Neural progenitor cell (in vitro differentiated cells): Measurements from ENCODE around the gene EDIL3. TPM values are rescaled to one million over a fixed set of nuclear protein-coding genes. Genes with fewer than 3 reads are reported as not detected.

Source experiments
- DNase-seq: peaks from one replicate; pipeline ENCODE4 v3.0.0-alpha.2; 2016; ENCODE audit warnings: low spot score
- H2AFZ ChIP-seq: fragments of 200-600 bp; sonication (generic); replicated peaks from 2 replicates; pipeline ENCODE4 v1.6.1; 2016; ENCODE audit warnings: antibody characterized with exemption
- H3F3A ChIP-seq: fragments of 200-600 bp; sonication (generic); 2 replicates; pipeline ENCODE4 v1.6.1; 2016; ENCODE audit warnings: antibody characterized with exemption, low read depth
- H3K27ac ChIP-seq: fragments of 200-600 bp; sonication (generic); 2 replicates; pipeline ENCODE4 v1.5.1; 2016; ENCODE audit warnings: mild to moderate bottlenecking
- H3K27me3 ChIP-seq: fragments of 200-600 bp; sonication (generic); 2 replicates; pipeline ENCODE4 v1.6.1; 2016; ENCODE audit warnings: mild to moderate bottlenecking, moderate library complexity
- H3K36me3 ChIP-seq: fragments of 200-600 bp; sonication (generic); 2 replicates; pipeline ENCODE4 v1.5.1; 2016
- H3K4me1 ChIP-seq: fragments of 200-600 bp; sonication (generic); 2 replicates; pipeline ENCODE4 v1.6.1; 2016; ENCODE audit warnings: mixed run types
- H3K4me2 ChIP-seq: fragments of 200-600 bp; sonication (generic); 2 replicates; pipeline ENCODE4 v1.6.1; 2016
- H3K4me3 ChIP-seq: fragments of 200-600 bp; sonication (generic); 2 replicates; pipeline ENCODE4 v1.5.1; 2016
- H3K79me2 ChIP-seq: fragments of 200-600 bp; sonication (generic); 2 replicates; pipeline ENCODE4 v1.6.1; 2016; ENCODE audit warnings: low read depth
- H3K9ac ChIP-seq: fragments of 200-600 bp; sonication (generic); 2 replicates; pipeline ENCODE4 v1.6.1; 2016
- H3K9me3 ChIP-seq: fragments of 200-600 bp; sonication (generic); 2 replicates; pipeline ENCODE4 v1.5.1; 2016; ENCODE audit warnings: low read depth
- H4K20me1 ChIP-seq: fragments of 200-600 bp; sonication (generic); 2 replicates; pipeline ENCODE4 v1.6.1; 2016; ENCODE audit warnings: low read depth
- H3K27ac Mint-ChIP-seq: 3 replicates; pipeline ENCODE4 v1.8.0; 2021; ENCODE audit warnings: mixed read lengths
- H3K27me3 Mint-ChIP-seq: 2 replicates; pipeline ENCODE4 v1.8.0; 2022; ENCODE audit warnings: low read depth, mild to moderate bottlenecking, inconsistent platforms, moderate library complexity, mixed read lengths; ENCODE audit not compliant: insufficient read depth
- H3K36me3 Mint-ChIP-seq: 3 replicates; pipeline ENCODE4 v1.8.0; 2021; ENCODE audit warnings: mixed read lengths
- H3K4me1 Mint-ChIP-seq: 3 replicates; pipeline ENCODE4 v1.8.0; 2021; ENCODE audit warnings: mixed read lengths
- H3K4me3 Mint-ChIP-seq: 3 replicates; pipeline ENCODE4 v1.8.0; 2021; ENCODE audit warnings: mild to moderate bottlenecking, moderate library complexity, mixed read lengths
- H3K9me3 Mint-ChIP-seq: 3 replicates; pipeline ENCODE4 v1.8.0; 2020; ENCODE audit warnings: mixed read lengths
- EZH2 ChIP-seq: fragments of 200-600 bp; sonication (generic); IDR thresholded peaks from 2 replicates; pipeline ENCODE4 v1.6.1; 2017; ENCODE audit warnings: antibody characterized with exemption, mild to moderate bottlenecking, moderate library complexity
- EZH2phosphoT487 ChIP-seq: fragments of 200-600 bp; sonication (generic); IDR thresholded peaks from 2 replicates; pipeline ENCODE4 v1.6.1; 2017; ENCODE audit warnings: antibody characterized with exemption
- total RNA-seq: library from RNA; depleted of rRNA; stranded (reverse); fragments of >200 nt; gene quantifications from 2 replicates; pipeline ENCODE4 v1.2.3, GENCODE V29; 2015; ENCODE audit warnings: low replicate concordance
- TF ChIP-seq, protein P1 (sequence below): fragments of 200-600 bp; sonication (generic); IDR thresholded peaks from 2 replicates; pipeline ENCODE4 v1.5.1; 2017; ENCODE audit warnings: antibody characterized with exemption, mild to moderate bottlenecking

The EDIL3 gene
- total RNA-seq, 1 donor from 2014 or later, result 13.8 TPM

DNA sequence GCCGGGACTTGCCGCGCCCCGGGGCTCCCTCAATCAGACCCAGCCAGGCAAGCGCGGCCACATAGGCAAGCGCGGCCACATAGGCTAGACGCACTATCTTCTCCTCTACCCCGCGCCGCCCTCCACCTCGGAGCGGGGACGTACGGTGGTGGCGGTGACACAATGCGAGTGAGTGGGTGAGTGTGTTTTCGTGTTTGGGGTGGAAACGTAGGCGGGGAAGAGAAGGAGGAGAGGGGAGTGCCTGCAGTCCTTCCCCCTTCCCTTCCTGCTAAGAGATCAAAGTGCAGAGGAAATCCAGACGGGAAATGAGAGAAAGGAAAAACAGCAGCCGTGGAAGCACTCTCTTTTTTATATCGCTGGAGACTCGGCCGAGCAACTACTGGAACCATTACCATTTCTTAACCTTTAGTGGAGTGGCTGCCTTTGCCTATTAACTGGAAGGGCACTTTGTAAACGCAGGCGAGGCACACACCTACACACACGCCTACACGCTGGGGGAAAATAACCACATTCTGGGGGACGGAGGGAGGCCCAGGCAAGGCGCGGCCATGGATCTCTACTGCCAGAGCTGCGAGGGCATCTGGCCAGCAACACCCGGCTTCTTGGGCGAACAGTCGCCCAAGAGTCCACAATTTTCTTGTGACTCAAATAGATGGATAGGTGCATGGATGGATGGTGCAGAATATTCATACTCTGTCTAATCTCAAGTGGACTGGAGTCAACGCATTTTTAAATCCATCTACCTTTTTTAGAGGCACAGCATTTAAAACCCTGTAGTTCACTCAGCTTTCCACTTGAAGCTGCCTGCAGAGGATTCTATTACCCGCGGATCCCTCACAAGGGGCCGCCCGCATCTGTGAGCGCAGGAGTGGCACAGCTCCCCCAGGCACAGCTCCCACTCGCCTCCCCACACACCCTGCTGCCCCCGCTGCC, 2.1 kb downstream of the EDIL3 start:
- TF ChIP-seq EZH2 (no peak), EZH2phosphoT487 (no peak)
- TF ChIP-seq, protein P1, sequence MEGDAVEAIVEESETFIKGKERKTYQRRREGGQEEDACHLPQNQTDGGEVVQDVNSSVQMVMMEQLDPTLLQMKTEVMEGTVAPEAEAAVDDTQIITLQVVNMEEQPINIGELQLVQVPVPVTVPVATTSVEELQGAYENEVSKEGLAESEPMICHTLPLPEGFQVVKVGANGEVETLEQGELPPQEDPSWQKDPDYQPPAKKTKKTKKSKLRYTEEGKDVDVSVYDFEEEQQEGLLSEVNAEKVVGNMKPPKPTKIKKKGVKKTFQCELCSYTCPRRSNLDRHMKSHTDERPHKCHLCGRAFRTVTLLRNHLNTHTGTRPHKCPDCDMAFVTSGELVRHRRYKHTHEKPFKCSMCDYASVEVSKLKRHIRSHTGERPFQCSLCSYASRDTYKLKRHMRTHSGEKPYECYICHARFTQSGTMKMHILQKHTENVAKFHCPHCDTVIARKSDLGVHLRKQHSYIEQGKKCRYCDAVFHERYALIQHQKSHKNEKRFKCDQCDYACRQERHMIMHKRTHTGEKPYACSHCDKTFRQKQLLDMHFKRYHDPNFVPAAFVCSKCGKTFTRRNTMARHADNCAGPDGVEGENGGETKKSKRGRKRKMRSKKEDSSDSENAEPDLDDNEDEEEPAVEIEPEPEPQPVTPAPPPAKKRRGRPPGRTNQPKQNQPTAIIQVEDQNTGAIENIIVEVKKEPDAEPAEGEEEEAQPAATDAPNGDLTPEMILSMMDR, result no peak
- Histone ChIP-seq H4K20me1 (no peaks in the 10 kb centered on the region), H3K36me3 (no peaks in the 10 kb centered on the region), H3K4me2 (peak overlapping the region; percentile 89), H3K9me3 (no peaks in the 10 kb centered on the region), H3K9ac (no peak overlapping the region), H3K79me2 (no peaks in the 10 kb centered on the region), H3K4me1 (peaks cover 6% of the 10 kb centered on the region), H3F3A (peaks cover 9% of the 10 kb centered on the region), H2AFZ (peak overlapping the region; percentile 86), H3K27ac (no peak overlapping the region), H3K4me3 (peak overlapping the region; percentile 57), H3K27me3 (peaks cover 54% of the 10 kb centered on the region)
- DNase-seq, result peak; percentile 82
- Mint-ChIP-seq H3K27me3 (peaks cover 27% of the 10 kb centered on the region), H3K4me1 (peaks cover 16% of the 10 kb centered on the region), H3K4me3 (peak overlapping the region; percentile 91), H3K27ac (peak overlapping the region; percentile 19), H3K36me3 (no peaks in the 10 kb centered on the region), H3K9me3 (no peaks in the 10 kb centered on the region)

DNA sequence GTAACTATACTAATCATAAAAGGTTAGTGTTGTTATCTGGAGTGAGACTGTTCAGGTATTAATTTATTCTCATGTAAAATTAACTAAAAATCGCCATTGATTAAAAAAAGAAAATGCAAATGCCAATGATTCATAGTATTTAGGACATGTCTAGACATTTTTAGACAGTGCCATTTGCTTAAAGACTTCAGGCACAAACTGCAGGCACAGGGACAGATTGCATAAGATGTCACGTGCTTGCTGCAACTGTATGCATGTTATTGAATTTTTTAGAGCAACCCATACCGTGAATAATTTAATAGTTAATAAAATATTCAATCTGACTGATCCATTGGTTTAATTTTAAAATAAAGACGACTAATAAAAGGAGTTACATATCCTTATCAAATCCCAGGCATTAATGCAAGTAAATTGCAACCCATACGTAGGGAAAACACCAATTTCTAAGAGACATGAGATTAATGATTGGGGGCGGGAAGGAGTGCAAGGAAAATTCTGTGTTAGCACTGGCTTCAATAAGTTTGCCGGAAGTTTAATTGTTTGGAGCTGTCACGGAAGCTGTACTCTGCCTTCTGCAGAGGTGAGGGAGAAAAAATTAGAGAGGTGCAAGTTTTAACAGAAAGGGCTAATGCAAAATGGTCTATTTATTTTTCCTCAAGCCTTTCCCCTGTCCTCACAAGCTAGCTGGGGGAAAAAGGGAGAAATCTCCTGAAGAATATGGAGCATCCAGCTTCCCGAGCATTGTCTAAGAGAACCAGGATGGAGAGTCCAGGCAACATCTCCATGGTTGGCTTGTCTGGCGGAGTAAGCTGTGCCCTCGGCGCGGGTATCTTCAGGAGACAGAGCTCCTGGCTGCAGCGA, 2.9 kb downstream of the EDIL3 start:
- no peaks in the 10 kb centered on the region for H3K9me3 ChIP-seq
- no peak overlapping the region for H3K9ac ChIP-seq
- H3K27me3 ChIP-seq, result peaks cover 54% of the 10 kb centered on the region
- H3K9me3 Mint-ChIP-seq, result no peaks in the 10 kb centered on the region
- peaks cover 6% of the 10 kb centered on the region for H3K4me1 ChIP-seq
- TF ChIP-seq, protein P1, result no peak
- TF ChIP-seq EZH2phosphoT487 (no peak), EZH2 (no peak)
- H2AFZ ChIP-seq, result peak overlapping the region; percentile 86
- H3K4me2 ChIP-seq, result peak overlapping the region; percentile 89
- H3K36me3 Mint-ChIP-seq, result no peaks in the 10 kb centered on the region
- H3K27me3 Mint-ChIP-seq, result peaks cover 27% of the 10 kb centered on the region
- peak overlapping the region; percentile 57 for H3K4me3 ChIP-seq
- peaks cover 16% of the 10 kb centered on the region for H3K4me1 Mint-ChIP-seq
- H3F3A ChIP-seq, result peaks cover 9% of the 10 kb centered on the region
- no peak for DNase-seq
- no peaks in the 10 kb centered on the region for H4K20me1 ChIP-seq
- H3K79me2 ChIP-seq, result no peaks in the 10 kb centered on the region
- H3K27ac Mint-ChIP-seq, result no peak overlapping the region
- H3K36me3 ChIP-seq, result no peaks in the 10 kb centered on the region
- H3K27ac ChIP-seq, result no peak overlapping the region
- peak overlapping the region; percentile 91 for H3K4me3 Mint-ChIP-seq

DNA sequence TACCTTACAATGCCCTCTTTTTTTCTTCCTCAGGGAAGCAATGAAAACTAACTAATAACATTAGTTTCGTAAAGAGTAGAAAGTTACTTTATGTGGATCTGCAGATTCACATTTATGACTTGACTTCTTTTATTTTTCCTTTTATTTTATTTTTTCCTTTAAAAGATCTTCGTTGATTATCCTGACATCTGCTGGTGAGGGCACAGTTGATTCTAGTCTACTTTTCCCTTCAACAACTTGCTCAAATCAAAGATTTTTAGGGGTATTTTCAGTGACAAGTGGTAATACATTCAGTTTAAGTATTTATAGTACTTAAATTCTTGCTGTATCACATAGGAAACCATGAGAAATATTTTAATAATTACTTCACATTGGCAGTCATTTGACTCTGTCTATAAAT, 4.9 kb downstream of the EDIL3 start:
- no peaks in the 10 kb centered on the region for H3K4me1 ChIP-seq
- DNase-seq, result no peak
- no peak overlapping the region for H3K4me3 ChIP-seq
- no peak for TF ChIP-seq EZH2
- no peak for TF ChIP-seq EZH2phosphoT487
- TF ChIP-seq, protein P1, result no peak
- H3K27me3 Mint-ChIP-seq, result peaks cover 15% of the 10 kb centered on the region
- no peak overlapping the region for H3K9ac ChIP-seq
- H3K27me3 ChIP-seq, result peaks cover 35% of the 10 kb centered on the region
- no peak overlapping the region for H3K4me2 ChIP-seq
- no peak overlapping the region for H3K27ac ChIP-seq
- no peaks in the 10 kb centered on the region for H3K9me3 ChIP-seq
- peaks cover 9% of the 10 kb centered on the region for H3K4me1 Mint-ChIP-seq
- H3K36me3 Mint-ChIP-seq, result no peaks in the 10 kb centered on the region
- H3K36me3 ChIP-seq, result no peaks in the 10 kb centered on the region
- H2AFZ ChIP-seq, result no peak overlapping the region
- H3K27ac Mint-ChIP-seq, result no peak overlapping the region
- no peaks in the 10 kb centered on the region for H4K20me1 ChIP-seq
- H3F3A ChIP-seq, result peaks cover under 1% of the 10 kb centered on the region
- no peak overlapping the region for H3K4me3 Mint-ChIP-seq
- no peaks in the 10 kb centered on the region for H3K9me3 Mint-ChIP-seq
- no peaks in the 10 kb centered on the region for H3K79me2 ChIP-seq
